SK-MEL-5 (cell line): ENCODE data around the gene DNAJB6. TPM values are rescaled to one million over a fixed set of nuclear protein-coding genes. Genes with fewer than 3 reads are reported as not detected.
A peak's percentile ranks its signal among the peaks of the same experiment; 100 is the strongest.
"Not testable (repeated sequence)": the region's sequence is repeated elsewhere in the genome, so short reads cannot be mapped to it uniquely, and the experiment has no call there.

Source experiments
- DNase-seq: peaks from one replicate; pipeline ENCODE4 v3.0.0-alpha.2; 2016; ENCODE audit warnings: low read depth, low spot score
- in situ Hi-C: cut with HindIII; loops from 2 replicates; pipeline ENCODE4 v1.10.0; 2016; ENCODE audit warnings: low sequenced_read_pairs, high pct_unique_total_duplicates, low pct_unique_long_range_greater_than_20kb
- total RNA-seq: library from RNA; depleted of rRNA; stranded (reverse); fragments of >200 nt; shearing (Covaris generic); gene quantifications from 2 replicates; pipeline ENCODE4 v1.2.3, GENCODE V29; 2014

Gene DNAJB6
- total RNA-seq, 1 experiment from 2014 or later: 120 TPM

DNA sequence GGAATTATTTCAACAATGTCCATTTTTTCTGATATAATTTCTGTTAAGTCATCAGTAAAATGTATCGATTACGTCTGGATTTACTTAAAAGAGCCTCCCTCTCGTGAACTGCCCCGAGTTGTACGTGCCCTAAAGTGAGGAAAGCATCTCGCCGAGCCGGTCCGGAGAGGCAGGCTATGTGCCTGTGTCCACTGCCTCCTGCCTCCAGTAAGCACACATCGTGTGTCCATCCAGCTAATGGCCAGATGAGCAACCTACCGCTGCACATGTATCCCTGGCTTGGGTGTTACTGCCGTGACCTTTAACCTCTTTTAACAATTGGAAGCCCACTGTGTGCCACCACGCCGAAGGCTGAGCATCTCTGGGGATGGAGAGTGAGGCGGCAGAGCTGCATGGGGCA, 23.2 kb upstream of the DNAJB6 start:
- in situ Hi-C loops: no loop called here
- DNase-seq: no peak

DNA sequence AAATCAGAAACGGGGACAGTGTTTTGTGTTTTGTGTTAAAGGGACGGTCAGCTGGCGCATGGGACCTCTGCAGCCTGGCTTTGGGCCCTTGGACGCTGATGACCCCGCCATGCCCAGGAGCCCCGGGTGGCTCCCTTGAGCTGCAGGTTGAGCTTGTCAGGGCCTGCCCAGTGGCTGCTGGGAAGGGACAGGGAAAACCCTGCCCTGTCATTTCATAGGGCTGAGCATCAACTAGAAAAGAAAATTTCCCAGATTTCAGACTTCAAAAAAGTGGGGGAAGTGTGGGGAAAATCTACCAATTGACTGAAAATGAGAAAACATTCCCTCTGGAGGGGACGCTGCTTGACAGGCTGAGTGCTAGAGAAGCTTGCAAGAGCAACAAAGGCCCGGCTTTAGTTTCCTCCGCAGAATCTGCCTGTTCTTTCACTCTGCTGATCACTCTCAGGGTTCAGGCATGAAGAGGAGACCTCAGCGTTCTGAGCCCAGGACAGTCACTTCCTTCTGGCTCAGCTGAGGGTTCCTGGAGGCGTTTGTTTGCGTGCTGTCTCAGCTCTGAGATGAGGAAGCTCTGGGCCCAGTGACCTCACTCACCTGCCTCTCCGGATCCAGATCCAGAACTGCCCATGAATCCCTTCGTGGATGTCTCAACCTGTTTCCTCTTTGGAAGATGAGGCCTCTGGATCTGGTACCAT, 18.6 kb upstream of the DNAJB6 start:
- DNase-seq: no peak
- in situ Hi-C loops: no loop called here

- no peak for DNase-seq
- in situ Hi-C loops: no loop called here
Observed at GRCh38 chr7:157320608-157320980, 16.2 kb upstream of the DNAJB6 start.

GRCh38 chr7:157323401-157323800, 13.4 kb upstream of the DNAJB6 start:
- peak; percentile 28 for DNase-seq
- in situ Hi-C loops: no loop called here

GRCh38 chr7:157329447-157329846, 7.4 kb upstream of the DNAJB6 start:
- no peak for DNase-seq
- in situ Hi-C loops: no loop called here

DNA sequence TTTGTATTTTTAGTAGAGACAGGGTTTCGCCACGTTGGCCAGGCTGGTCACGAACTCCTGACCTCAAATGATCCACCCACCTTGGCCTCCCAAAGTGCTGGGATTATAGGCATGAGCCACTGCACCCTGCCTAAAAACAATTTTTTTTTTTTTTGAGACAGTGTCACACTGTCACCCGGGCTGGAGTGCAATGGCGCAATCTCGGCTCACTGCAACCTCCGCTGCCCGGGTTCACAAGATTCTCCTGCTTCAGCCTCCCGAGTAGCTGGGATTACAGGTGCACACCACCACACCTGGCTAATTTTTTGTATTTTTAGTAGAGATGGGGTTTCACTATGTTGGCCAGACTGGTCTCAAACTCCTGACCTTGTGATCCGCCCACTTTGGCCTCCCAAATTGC, 6.2 kb upstream of the DNAJB6 start:
- in situ Hi-C loops, DNase-seq: not testable (repeated sequence)

- DNase-seq, in situ Hi-C loops: not testable (repeated sequence)
Observed at GRCh38 chr7:157331049-157331448, 5.8 kb upstream of the DNAJB6 start.

DNA sequence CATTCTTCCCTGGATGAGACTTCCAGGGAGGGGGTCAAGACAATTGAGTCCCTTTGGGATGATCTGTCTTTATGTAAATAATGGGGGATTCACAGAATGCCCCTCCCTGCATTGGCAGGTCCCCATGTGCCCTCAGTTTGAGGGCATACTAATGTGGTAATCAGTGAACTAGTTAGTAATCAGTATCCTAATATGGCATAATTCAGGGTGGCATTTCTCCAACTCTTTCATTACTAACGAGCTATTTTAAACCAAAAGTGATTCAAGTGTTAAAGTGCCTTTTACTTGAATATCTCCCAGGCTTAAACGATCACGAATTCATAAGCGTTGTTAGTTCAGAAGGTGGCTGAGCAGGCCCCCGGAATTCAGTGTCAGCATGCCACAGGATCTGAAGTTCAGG, 1.6 kb upstream of the DNAJB6 start:
- DNase-seq: no peak
- in situ Hi-C loops: no loop called here

GRCh38 chr7:157335991-157336382, 817 bp upstream of the DNAJB6 start:
- in situ Hi-C loops: no loop called here
- DNase-seq: no peak

- peak; percentile 46 for DNase-seq
- in situ Hi-C loops: no loop called here
Observed at GRCh38 chr7:157337316-157338149, 729 bp downstream of the DNAJB6 start.

DNA sequence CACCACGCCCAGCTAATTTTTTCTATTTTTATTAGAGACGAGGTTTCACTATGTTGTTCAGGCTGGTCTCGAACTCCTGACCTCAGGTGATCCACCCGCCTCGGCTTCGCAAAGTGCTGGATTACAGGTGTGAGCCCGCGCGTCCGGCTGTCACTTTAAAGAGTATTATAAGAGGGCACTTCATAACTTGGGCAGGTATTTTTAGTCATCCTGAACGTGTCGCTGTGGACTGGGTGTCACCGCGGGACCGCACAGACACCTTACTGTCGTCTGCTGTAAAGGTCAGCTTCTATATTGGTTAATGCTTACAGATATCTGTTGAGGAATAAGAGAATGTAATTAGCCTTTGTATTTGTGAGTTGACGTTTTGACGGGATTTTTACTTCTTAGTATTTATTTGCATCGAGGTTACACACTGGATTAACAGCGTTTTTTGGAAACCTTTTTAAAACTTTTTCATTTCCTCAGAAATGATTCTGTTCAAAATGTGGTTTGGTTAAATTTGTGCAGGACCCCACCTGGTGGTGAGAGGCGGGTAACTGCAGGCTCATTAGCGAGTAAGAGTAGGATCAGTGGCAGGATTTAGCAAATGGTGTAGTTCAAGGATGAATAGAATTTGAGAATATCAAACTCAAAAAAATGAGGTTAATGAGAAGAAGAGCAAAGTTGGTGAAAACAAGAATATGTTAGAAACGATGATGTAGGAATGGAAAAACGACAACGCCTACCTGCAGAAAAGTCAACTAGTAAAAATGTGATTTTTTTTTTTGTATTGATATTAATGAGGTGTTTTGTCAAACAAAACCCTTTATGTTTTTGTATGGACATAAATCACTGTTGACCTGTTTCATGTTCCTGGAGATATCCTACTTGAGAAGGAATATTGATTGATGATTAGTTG, 3.2 kb downstream of the DNAJB6 start:
- DNase-seq: peak; percentile 88
- in situ Hi-C loops: no loop called here

- DNase-seq: no peak
- in situ Hi-C loops: no loop called here
Observed at GRCh38 chr7:157347217-157347904, 10.6 kb downstream of the DNAJB6 start.

DNA sequence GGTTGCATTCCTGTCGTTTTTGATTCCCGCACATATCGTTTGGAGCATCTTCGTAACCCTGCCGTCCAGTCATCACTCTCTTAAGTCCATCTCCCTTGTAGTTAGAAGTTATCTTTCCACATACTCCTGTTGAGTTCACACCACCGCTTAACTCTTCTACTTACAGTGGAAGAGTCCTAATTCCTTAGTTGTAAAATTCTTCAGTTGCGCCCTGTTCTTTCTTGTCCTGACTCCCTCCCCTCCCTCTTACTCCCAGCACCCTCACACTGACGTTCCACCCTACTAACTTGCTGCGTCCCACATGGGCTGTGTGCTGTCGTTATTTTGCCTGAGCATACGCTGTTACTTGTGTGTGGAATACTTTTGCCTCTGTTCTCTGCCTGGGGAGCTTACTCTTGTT, 11.7 kb downstream of the DNAJB6 start:
- in situ Hi-C loops: no loop called here
- DNase-seq: no peak

- in situ Hi-C loops: no loop called here
- no peak for DNase-seq
Observed at GRCh38 chr7:157352516-157352915, 15.7 kb downstream of the DNAJB6 start.

DNA sequence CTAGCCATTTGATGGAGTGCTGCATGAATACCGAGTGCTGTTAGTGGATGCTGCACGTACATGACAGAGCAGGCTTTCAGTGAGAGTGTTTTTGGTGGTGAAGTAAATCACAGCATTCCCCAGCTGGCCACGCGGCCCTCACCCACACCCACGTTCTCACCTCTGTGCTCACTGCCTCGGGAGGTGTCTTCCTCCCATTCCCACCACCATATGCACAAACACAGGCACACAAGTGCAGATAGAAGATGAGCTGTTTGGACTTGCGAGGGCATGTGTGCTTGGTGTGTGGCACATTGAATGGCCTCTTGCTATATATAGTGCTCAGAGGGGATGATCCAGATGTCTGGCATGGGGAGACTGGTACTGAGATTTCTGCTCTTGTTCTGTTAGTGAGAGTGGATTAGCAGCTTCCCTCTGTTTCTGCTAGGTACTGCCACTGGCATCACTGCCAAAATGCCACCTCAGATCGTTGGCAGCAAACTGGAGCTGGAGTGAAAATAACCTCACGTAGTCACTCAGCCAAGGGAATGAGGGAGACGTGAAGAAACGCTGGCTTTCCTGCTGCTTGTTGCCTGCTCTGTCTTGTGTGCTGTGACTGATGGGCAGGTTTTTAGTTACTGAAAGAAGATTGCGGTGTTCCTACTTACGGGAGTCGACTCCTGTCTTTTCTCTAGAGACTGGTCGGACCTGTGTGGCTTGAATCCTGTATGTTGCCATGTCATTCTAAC, 19.1 kb downstream of the DNAJB6 start:
- no peak for DNase-seq
- in situ Hi-C loops: no loop called here

DNA sequence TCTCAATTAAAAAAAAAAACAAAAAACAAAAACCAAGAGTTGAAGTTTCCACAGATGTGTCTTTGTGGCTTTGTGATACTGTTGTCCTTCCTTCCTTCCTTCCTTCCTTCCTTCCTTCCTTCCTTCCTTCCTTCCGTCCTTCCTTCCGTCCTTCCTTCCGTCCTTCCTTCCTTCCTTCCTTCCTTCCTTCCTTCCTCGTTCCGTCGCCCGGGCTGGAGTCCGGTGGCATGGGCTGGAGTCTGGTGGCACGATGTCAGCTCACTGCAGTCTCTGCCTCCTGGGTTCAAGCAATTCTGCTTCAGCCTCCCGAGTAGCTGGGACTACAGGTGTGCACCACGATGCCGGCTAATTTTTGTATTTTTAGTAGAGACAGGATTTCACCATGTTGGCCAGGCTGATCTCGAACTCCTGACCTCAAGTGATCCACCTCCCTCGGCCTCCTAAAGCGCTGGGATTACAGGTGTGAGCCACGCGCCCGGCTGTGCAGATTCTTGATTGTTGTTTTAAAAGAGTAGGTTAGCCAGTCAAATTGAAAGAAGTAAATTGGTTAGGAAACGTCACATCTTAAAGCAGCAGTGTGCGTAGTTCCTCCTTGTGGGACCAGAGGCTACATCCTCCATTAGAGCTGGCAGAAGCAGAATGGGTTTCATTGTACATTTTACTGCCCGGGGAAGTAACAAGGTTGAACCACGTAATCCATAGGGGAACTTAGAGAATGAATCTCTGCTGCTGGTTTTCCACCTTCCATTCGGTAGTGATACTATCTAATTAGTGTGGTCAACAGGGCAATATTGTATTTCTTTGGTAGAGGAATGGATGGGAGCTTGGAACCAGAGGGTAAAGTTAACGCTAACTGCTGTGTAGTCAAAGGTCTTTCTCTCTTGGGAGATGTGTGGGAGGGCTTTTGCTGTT, 20.6 kb downstream of the DNAJB6 start:
- DNase-seq: peak; percentile 33
- in situ Hi-C loops: no loop called here
